Heart left ventricle (tissue), 16 donors: ENCODE measurements around the gene FBXO31. TPM values are rescaled to one million over a fixed set of nuclear protein-coding genes. Genes with fewer than 3 reads are reported as not detected.

Source experiments
- ATAC-seq, 4 donors: fragments of 200-7000 bp; cut with Tn5 transposase; one replicate each; pipeline ENCODE4 v1.9.1; 2020 to 2022; ENCODE audit warnings: moderate library complexity in 4 of 4, mild to moderate bottlenecking in 3 of 4, moderate number of reproducible peaks in 1 of 4
- DNase-seq, 5 donors: peaks; one replicate each; pipeline ENCODE4 v3.0.0-alpha.2; 2020
- H3K27ac ChIP-seq, 12 donors: fragments of 200-600 bp; sonication (generic) in 4 of 12; one replicate each; pipeline versions ENCODE4 v1.5.0 to v1.8.0; 2016 to 2022; ENCODE audit warnings: mild to moderate bottlenecking in 2 of 12
- H3K27me3 ChIP-seq, 9 donors: fragments of 200-600 bp; sonication (generic) in 2 of 9; one replicate each; pipeline versions ENCODE4 v1.5.1 to v1.8.0; 2016 to 2022; ENCODE audit warnings: mild to moderate bottlenecking in 3 of 9
- H3K36me3 ChIP-seq, 9 donors: fragments of 200-600 bp; sonication (generic) in 2 of 9; one replicate each; pipeline versions ENCODE4 v1.5.0 to v1.8.0; 2018 to 2022; ENCODE audit warnings: mild to moderate bottlenecking in 2 of 9
- H3K4me1 ChIP-seq, 12 donors: fragments of 200-600 bp; sonication (generic) in 4 of 12; one replicate each; pipeline versions ENCODE4 v1.5.0 to v1.8.0; 2016 to 2022; ENCODE audit warnings: mild to moderate bottlenecking in 3 of 12
- H3K4me3 ChIP-seq, 12 donors: fragments of 200-600 bp; sonication (generic) in 4 of 12; one replicate each; pipeline versions ENCODE4 v1.5.0 to v1.8.0; 2017 to 2022; ENCODE audit warnings: mild to moderate bottlenecking in 9 of 12, moderate library complexity in 4 of 12
- H3K9me3 ChIP-seq, 12 donors: fragments of 200-600 bp; sonication (generic) in 4 of 12; one replicate each; pipeline versions ENCODE4 v1.5.0 to v1.8.0; 2016 to 2022; ENCODE audit warnings: mild to moderate bottlenecking in 1 of 12
- CTCF ChIP-seq, 12 donors: fragments of 200-600 bp; sonication (generic) in 4 of 12; IDR thresholded peaks; one replicate each; pipeline versions ENCODE4 v1.5.0 to v1.8.0; 2018 to 2022; ENCODE audit warnings: antibody characterized with exemption in 12 of 12, mild to moderate bottlenecking in 5 of 12
- POLR2A ChIP-seq, 2 donors: fragments of 450-650 bp; IDR thresholded peaks; one replicate each; pipeline ENCODE4 v1.6.1; 2017; ENCODE audit warnings: antibody characterized with exemption in 2 of 2, mild to moderate bottlenecking in 2 of 2, moderate library complexity in 2 of 2
- WGBS, 4 donors: extraction: QIAGEN DNeasy Blood & Tissue Kit in 2 of 4; methylation state at CpG; one replicate each; pipeline versions ENCODE4 v1.1.5 to v1.1.7; 2013 to 2018; 5-methylcytosine and 5-hydroxymethylcytosine counted together
- intact Hi-C, 10 donors: fragments of 100-400 bp; cut with DNase I; formaldehyde crosslinking; loops; one replicate each; pipeline versions ENCODE4 v1.11.1 to v1.14.2; 2022
- polyA plus RNA-seq, 2 donors: library from polyadenylated mRNA; stranded (reverse); fragments of 200-250 nt; gene quantifications; one replicate each; pipeline ENCODE4 v1.2.3, GENCODE V29; 2013
- total RNA-seq, 9 donors: library from RNA; depleted of rRNA in 2 of 9; stranded (reverse); fragments of >200 nt in 2 of 9; fragmentation: NEBNext Ultra II Directional in 3 of 9; extraction: Animal tissue kit (Norgen Biotek cat#: 25700) in 3 of 9; gene quantifications; one replicate each; pipeline versions ENCODE4 v1.1.0 to v1.2.4, GENCODE V29; 2016 to 2023
- donor health status: ischemic (EF 13 %, LVEDD 7.1; RV severe dilation, severe dysfunction).
- donor health status: healthy with polysubstance abuse.
- donor health status: DM: no; HTN: yes; CAD: no.
- donor health status: DM: no; HTN: no; CAD: no.
- donor health status: ischemic (EF 25% LVEDD 6.9; RV normal size, moderate dysfunction).
- donor health status: ischemic (EF 25% LVEDD 5.7; RV mildly dilated, moderate dysfunction).
- donor health status: healthy.
- donor health status: DM: yes; HTN: yes; CAD: no.
- donor health status: ischemic (EF 35%, LVEDD 5.7; RV mildly dilated, moderate dysfunction).
- donor health status: nonischemic (EF 11% LVEDD 7.7; RV severe dilation, severe dysfunction).
- donor health status: DM: yes; HTN: yes; CAD: no.
- donor health status: PGD.
- donor health status: ischemic (EF 29% LVEDD 5.4; RV normal size, mild dysfunction).
- donor health status: nonischemic (EF 23%, LVEDD 6.1; RV moderate dilation, normal function).

Gene FBXO31
- total and polyA plus RNA-seq, 11 donors: 20.0 to 130 (median 63.1) TPM

GRCh38 chr16:87369796-87370719, 13.5 kb downstream of the FBXO31 start:
- intact Hi-C loops: loop anchor here in 1 of 10 donors (2.0 kb wide), 1 partner anchor 25 kb away; no protein-coding TSS in a partner anchor
- DNase-seq (peak in 3 of 5 donors; percentile 56 to 75 (median 67)), ATAC-seq (peak; percentile 54 to 84 (median 72))
- 60 to 65% (median 61%) methylated on average over 12 to 16 of the region's 16 CpGs for WGBS, 4 donors
- H3K4me3 ChIP-seq: no peak overlapping the region
- H3K27me3 ChIP-seq: peaks cover 0 to 49% (median 0%) of the 10 kb centered on the region in 9 donors
- TF ChIP-seq POLR2A (IDR thresholded peaks at IDR 0.05) (no peak), CTCF (IDR thresholded peaks at IDR 0.05) (peak in 1 of 12 donors; percentile 5)
- peaks cover 0 to 18% (median 7%) of the 10 kb centered on the region in 9 donors for H3K36me3 ChIP-seq
- H3K9me3 ChIP-seq: no peaks in the 10 kb centered on the region
- peak overlapping the region in 9 of 12 donors; percentile 13 to 74 (median 54) for H3K27ac ChIP-seq
- H3K4me1 ChIP-seq: peaks cover 3 to 91% (median 53%) of the 10 kb centered on the region in 12 donors

- peaks cover 3 to 91% (median 57%) of the 10 kb centered on the region in 12 donors for H3K4me1 ChIP-seq
- intact Hi-C loops: loop anchor here in 1 of 10 donors (2.0 kb wide), 1 partner anchor 24 kb away; no protein-coding TSS in a partner anchor
- TF ChIP-seq POLR2A (IDR thresholded peaks at IDR 0.05) (no peak), CTCF (IDR thresholded peaks at IDR 0.05) (no peak)
- no peaks in the 10 kb centered on the region for H3K9me3 ChIP-seq
- peaks cover 0 to 21% (median 7%) of the 10 kb centered on the region in 9 donors for H3K36me3 ChIP-seq
- DNase-seq (peak in 3 of 5 donors; percentile 13 to 25 (median 18)), ATAC-seq (peak in 1 of 4 donors; percentile 29)
- peaks cover 0 to 52% (median 0%) of the 10 kb centered on the region in 9 donors for H3K27me3 ChIP-seq
- H3K27ac ChIP-seq: peak overlapping the region in 8 of 12 donors; percentile 4 to 74 (median 42)
- 73 to 76% (median 75%) methylated on average over 14 of the region's 14 CpGs for WGBS, 4 donors
- H3K4me3 ChIP-seq: no peak overlapping the region
These were observed 14.3 kb downstream of the FBXO31 start for GRCh38 chr16:87369117-87369765.

GRCh38 chr16:87368029-87368770, 15.4 kb downstream of the FBXO31 start:
- peaks cover 6 to 95% (median 63%) of the 10 kb centered on the region in 12 donors for H3K4me1 ChIP-seq
- no peak overlapping the region for H3K4me3 ChIP-seq
- H3K36me3 ChIP-seq: peaks cover 0 to 27% (median 7%) of the 10 kb centered on the region in 9 donors
- H3K9me3 ChIP-seq: no peaks in the 10 kb centered on the region
- peak; percentile 31 to 48 (median 42) for ATAC-seq
- no peak for TF ChIP-seq POLR2A (IDR thresholded peaks at IDR 0.05)
- no peak for TF ChIP-seq CTCF (IDR thresholded peaks at IDR 0.05)
- peak overlapping the region in 10 of 12 donors; percentile 9 to 74 (median 42) for H3K27ac ChIP-seq
- H3K27me3 ChIP-seq: peaks cover 0 to 50% (median 0%) of the 10 kb centered on the region in 9 donors
- 26 to 42% (median 35%) methylated on average over 5 of the region's 5 CpGs for WGBS, 4 donors
- intact Hi-C loops: loop anchor here in 1 of 10 donors (2.0 kb wide), 1 partner anchor 23 kb away; no protein-coding TSS in a partner anchor
- DNase-seq: peak in 2 of 5 donors; percentile 36 to 52
